ENCODE measurements around the gene MTCL3.
"Not testable (repeated sequence)": the region's sequence is repeated elsewhere in the genome, so short reads cannot be mapped to it uniquely, and the experiment has no call there.

The MTCL3 gene

GRCh38 chr6:127434651-127435050 is 84.5 kb downstream of the MTCL3 start:
- DNase-seq (ENCODE audit: low read depth in 3 of 3, low spot score in 1 of 3) = no peak

- DNase-seq (ENCODE audit: low read depth in 3 of 3, low spot score in 1 of 3) = not testable (repeated sequence)
These were observed 90.6 kb downstream of the MTCL3 start for GRCh38 chr6:127428562-127428961.

- DNase-seq (ENCODE audit: low read depth in 3 of 3, low spot score in 1 of 3) = no peak
These were observed 95.2 kb downstream of the MTCL3 start for GRCh38 chr6:127423921-127424320.
